B cell (primary cell): ENCODE measurements around the gene PCSK6. TPM values are rescaled to one million over a fixed set of nuclear protein-coding genes. Genes with fewer than 3 reads are reported as not detected.

Source experiments
- ATAC-seq: fragments of 200-7000 bp; cut with Tn5 transposase; one replicate; pipeline ENCODE4 v1.10.0; 2021; ENCODE audit warnings: low read depth, mild to moderate bottlenecking, moderate number of reproducible peaks, moderate library complexity
- CTCF ChIA-PET: fragments of 350-600 bp; sonication (Branson Sonifier 250); formaldehyde crosslinking; loops from one replicate; lab custom pipeline; 2021; ENCODE audit warnings: antibody characterized with exemption, inconsistent platforms; lab: Charles Lee
- POLR2A ChIA-PET: fragments of 350-600 bp; sonication (Branson Sonifier 250); formaldehyde crosslinking; loops from one replicate; lab custom pipeline; 2021; ENCODE audit warnings: antibody characterized with exemption; lab: Charles Lee
- DNase-seq: peaks from one replicate; pipeline ENCODE4 v3.0.0; 2013
- H2AFZ ChIP-seq: 2 replicates; pipeline ENCODE4 v1.6.1; 2012; ENCODE audit warnings: mild to moderate bottlenecking, low read depth, low read length; ENCODE audit not compliant: insufficient read depth, poor library complexity, severe bottlenecking
- H3K27ac ChIP-seq, 2 donors: 1 replicate in 1 of 2; 2 replicates in 1 of 2; pipeline ENCODE4 v1.5.1; 2012 to 2013; ENCODE audit warnings: low read length in 2 of 2, mild to moderate bottlenecking in 2 of 2, moderate library complexity in 1 of 2
- H3K27me3 ChIP-seq, 4 experiments: fragments of 200-600 bp in 1 of 4; sonication (generic) in 1 of 4; replicated peaks in 1 of 4; 1 replicate in 2 of 4; 2 replicates in 2 of 4; pipeline versions ENCODE4 v1.6.1 to v1.7.0; 2013 to 2016; ENCODE audit warnings: low read length in 3 of 4, mild to moderate bottlenecking in 2 of 4, mixed read lengths in 1 of 4, moderate library complexity in 1 of 4; ENCODE audit not compliant: insufficient read depth in 4 of 4, control insufficient read depth in 3 of 4; ENCODE audit errors: control extremely low read depth in 1 of 4
- H3K36me3 ChIP-seq, 2 experiments: replicated peaks in 1 of 2; 1 replicate in 1 of 2; 2 replicates in 1 of 2; pipeline versions ENCODE4 v1.6.1 to v1.7.1; 2013; ENCODE audit warnings: low read length in 1 of 2; ENCODE audit not compliant: insufficient read depth in 2 of 2, control insufficient read depth in 1 of 2; ENCODE audit errors: control extremely low read depth in 1 of 2, extremely low read depth in 1 of 2
- H3K4me1 ChIP-seq, 2 donors: fragments of 200-600 bp in 1 of 2; sonication (generic) in 1 of 2; 1 replicate in 1 of 2; 2 replicates in 1 of 2; pipeline versions ENCODE4 v1.5.1 to v1.6.1; 2013 to 2017; ENCODE audit warnings: low read length in 2 of 2; ENCODE audit not compliant: control insufficient read depth in 2 of 2, insufficient read depth in 2 of 2
- H3K4me2 ChIP-seq: replicated peaks from 2 replicates; pipeline ENCODE3; 2012; ENCODE audit warnings: mild to moderate bottlenecking, low read depth, low read length; ENCODE audit not compliant: poor library complexity, severe bottlenecking
- H3K4me3 ChIP-seq, 5 experiments: fragments of 200-600 bp in 1 of 5; sonication (generic) in 1 of 5; 1 replicate in 3 of 5; 2 replicates in 2 of 5; pipeline versions ENCODE4 v1.5.1 to v1.7.0; 2011 to 2016; ENCODE audit warnings: low read length in 4 of 5, mild to moderate bottlenecking in 4 of 5, low read depth in 2 of 5, control low read depth in 1 of 5, moderate library complexity in 1 of 5; ENCODE audit not compliant: insufficient read depth in 1 of 5; ENCODE audit errors: control extremely low read depth in 1 of 5, extremely low read depth in 1 of 5
- H3K79me2 ChIP-seq: fragments of 200-600 bp; sonication (generic); one replicate; pipeline ENCODE4 v1.6.0; 2016; ENCODE audit warnings: low read length; ENCODE audit not compliant: control insufficient read depth, insufficient read depth
- H3K9ac ChIP-seq: fragments of 200-600 bp; sonication (generic); 2 replicates; pipeline ENCODE4 v1.6.1; 2017; ENCODE audit warnings: mild to moderate bottlenecking, low read length, moderate library complexity
- H3K9me3 ChIP-seq, 3 donors: one replicate each; pipeline versions ENCODE4 v1.6.1 to v1.7.1; 2013; ENCODE audit warnings: low read length in 2 of 3; ENCODE audit not compliant: control insufficient read depth in 2 of 3, insufficient read depth in 1 of 3; ENCODE audit errors: control extremely low read depth in 1 of 3
- H4K20me1 ChIP-seq: 2 replicates; pipeline ENCODE4 v1.6.0; 2012; ENCODE audit warnings: mild to moderate bottlenecking, low read length; ENCODE audit not compliant: insufficient read depth, control insufficient read depth, poor library complexity, severe bottlenecking
- H3K27ac Mint-ChIP-seq: one replicate; pipeline ENCODE4 v1.8.0; 2021; ENCODE audit warnings: mixed read lengths
- H3K27me3 Mint-ChIP-seq: one replicate; pipeline ENCODE4 v1.8.0; 2021; ENCODE audit warnings: mixed read lengths
- H3K4me1 Mint-ChIP-seq: one replicate; pipeline ENCODE4 v1.8.0; 2021; ENCODE audit warnings: mixed read lengths
- H3K4me3 Mint-ChIP-seq: one replicate; pipeline ENCODE4 v1.8.0; 2021; ENCODE audit warnings: mixed read lengths
- H3K9me3 Mint-ChIP-seq: one replicate; pipeline ENCODE4 v1.8.0; 2022; ENCODE audit warnings: mixed read lengths; ENCODE audit not compliant: insufficient read depth
- CTCF ChIP-seq: fragments of 200-600 bp; IDR thresholded peaks from one replicate; pipeline ENCODE4 v1.8.0; 2022; ENCODE audit warnings: antibody characterized with exemption, mild to moderate bottlenecking
- EZH2 ChIP-seq: IDR thresholded peaks from 2 replicates; pipeline ENCODE4 v1.6.1; 2012; ENCODE audit warnings: borderline replicate concordance, low read depth, mild to moderate bottlenecking, moderate library complexity, low read length; ENCODE audit not compliant: insufficient read depth, poor library complexity, severe bottlenecking
- WGBS: methylation state at CpG from one replicate; pipeline ENCODE4 v1.1.5; 2013; ENCODE audit warnings: missing lambda C conversion rate; ENCODE audit not compliant: insufficient coverage; 5-methylcytosine and 5-hydroxymethylcytosine counted together
- intact Hi-C: fragments of 100-400 bp; cut with micrococcal nuclease; formaldehyde crosslinking; loops from one replicate; pipeline ENCODE4 v1.10.0; 2022
- polyA plus RNA-seq: library from polyadenylated mRNA; depleted of rRNA; stranded (reverse); fragments of >200 nt; gene quantifications from 2 replicates; pipeline ENCODE4 v1.2.3, GENCODE V29; 2012
- total RNA-seq, 2 donors: library from RNA; stranded (reverse); fragments of 120-200 nt in 1 of 2; gene quantifications; 1 replicate in 1 of 2; 2 replicates in 1 of 2; pipeline versions ENCODE4 v1.2.3 to v1.2.4, GENCODE V29; 2013 to 2022

PCSK6 gene
- total and polyA plus RNA-seq, 2 donors (not counting 1 experiment from before 2014, with no cell fraction given), result 0.66 to 1.6 TPM

GRCh38 chr15:101370330-101371024 lies 119.0 kb downstream of the PCSK6 start:
- H3K27ac ChIP-seq, result no peak overlapping the region

More at GRCh38 chr15:101370330-101371024, 119.0 kb downstream of the PCSK6 start:
- Mint-ChIP-seq H3K27ac (no peak overlapping the region), H3K4me3 (no peak overlapping the region), H3K9me3 (no peaks in the 10 kb centered on the region), H3K4me1 (peaks cover 13% of the 10 kb centered on the region), H3K27me3 (peaks cover 10% of the 10 kb centered on the region)
- Histone ChIP-seq H3K9me3 (no peaks in the 10 kb centered on the region), H2AFZ (no peak overlapping the region), H3K9ac (no peak overlapping the region), H4K20me1 (no peaks in the 10 kb centered on the region), H3K4me2 (no peak overlapping the region), H3K4me1 (peaks cover 0 to 4% of the 10 kb centered on the region in 2 donors), H3K79me2 (no peaks in the 10 kb centered on the region), H3K27me3 (peaks cover 0 to 2% (median 1%) of the 10 kb centered on the region in 4 experiments), H3K4me3 (no peak overlapping the region), H3K36me3 (no peaks in the 10 kb centered on the region)
- ChIA-PET CTCF (no interaction called here), POLR2A (no interaction called here)
- intact Hi-C loops, result no loop called here
- DNase-seq (no peak), ATAC-seq (no peak)
- WGBS, result 92% methylated on average over 26 of the region's 26 CpGs
- TF ChIP-seq EZH2 (no peak), CTCF (no peak)
